SK-N-SH (cell line): ENCODE measurements around the gene CACNA2D4. TPM values are rescaled to one million over a fixed set of nuclear protein-coding genes. Genes with fewer than 3 reads are reported as not detected.
A peak's percentile ranks its signal among the peaks of the same experiment; 100 is the strongest.

Experiments
- CTCF ChIA-PET: fragments of 300-600, 350-600 bp; formaldehyde crosslinking; extraction: SDS; loops from one replicate; lab custom pipeline; 2021; lab: Yijun Ruan, JAX
- POLR2A ChIA-PET: fragments of 350-600 bp; sonication (Branson Sonifier 250); formaldehyde crosslinking; extraction: SDS; loops from one replicate; lab custom pipeline; 2020; ENCODE audit warnings: antibody characterized with exemption, inconsistent platforms; lab: Yijun Ruan, JAX
- DNase-seq: peaks from one replicate; pipeline ENCODE4 v3.0.0; 2012
- H2AFZ ChIP-seq: fragments of 200-600 bp; sonication (generic); 2 replicates; pipeline ENCODE4 v1.8.1; 2016; ENCODE audit warnings: antibody characterized with exemption, mild to moderate bottlenecking, low read depth
- H3F3A ChIP-seq: fragments of 200-600 bp; sonication (generic); replicated peaks from 2 replicates; pipeline ENCODE3; 2016; ENCODE audit warnings: antibody characterized with exemption, mild to moderate bottlenecking; ENCODE audit not compliant: insufficient read depth
- H3K27ac ChIP-seq, 2 experiments: fragments of 200-500 bp in 1 of 2; fragments of 200-600 bp in 1 of 2; sonication (Bioruptor generic) in 1 of 2; sonication (generic), shearing (Covaris generic) in 1 of 2; 2 replicates each; pipeline versions ENCODE4 v1.5.1 to v1.6.1; 2014 to 2016; ENCODE audit warnings: low read depth in 2 of 2, inconsistent platforms in 1 of 2, low read length in 1 of 2, mild to moderate bottlenecking in 1 of 2, mixed read lengths in 1 of 2
- H3K27me3 ChIP-seq: fragments of 200-600 bp; sonication (generic), shearing (Covaris generic); 2 replicates; pipeline ENCODE4 v1.6.1; 2016; ENCODE audit warnings: mixed run types; ENCODE audit not compliant: insufficient read depth
- H3K36me3 ChIP-seq, 2 experiments: fragments of 200-500 bp in 1 of 2; fragments of 200-600 bp in 1 of 2; sonication (Bioruptor generic) in 1 of 2; sonication (generic) in 1 of 2; replicated peaks in 1 of 2; 2 replicates each; pipeline versions ENCODE3 to v1.5.1; 2014 to 2016; ENCODE audit warnings: low read length in 1 of 2, mild to moderate bottlenecking in 1 of 2; ENCODE audit not compliant: insufficient read depth in 2 of 2, control insufficient read depth in 1 of 2
- H3K4me1 ChIP-seq, 2 experiments: fragments of 200-500 bp in 1 of 2; fragments of 200-600 bp in 1 of 2; sonication (Bioruptor generic) in 1 of 2; sonication (generic), shearing (Covaris generic) in 1 of 2; 2 replicates each; pipeline versions ENCODE4 v1.5.1 to v1.6.1; 2014 to 2016; ENCODE audit warnings: low read depth in 1 of 2, low read length in 1 of 2, mixed run types in 1 of 2; ENCODE audit not compliant: insufficient read depth in 2 of 2, control insufficient read depth in 1 of 2
- H3K4me2 ChIP-seq: fragments of 200-600 bp; sonication (generic), shearing (Covaris generic); 2 replicates; pipeline ENCODE4 v1.6.1; 2017; ENCODE audit warnings: mixed run types
- H3K4me3 ChIP-seq, 2 experiments: fragments of 200-500 bp in 1 of 2; fragments of 200-600 bp in 1 of 2; sonication (Bioruptor generic) in 1 of 2; sonication (generic), shearing (Covaris generic) in 1 of 2; 2 replicates each; pipeline versions ENCODE4 v1.5.1 to v1.8.1; 2014 to 2016; ENCODE audit warnings: low read depth in 2 of 2, inconsistent platforms in 1 of 2, low read length in 1 of 2, mild to moderate bottlenecking in 1 of 2, mixed read lengths in 1 of 2, moderate library complexity in 1 of 2
- H3K79me2 ChIP-seq: fragments of 200-600 bp; sonication (generic); 2 replicates; pipeline ENCODE4 v1.8.1; 2017; ENCODE audit warnings: mild to moderate bottlenecking; ENCODE audit not compliant: insufficient read depth
- H3K9ac ChIP-seq: fragments of 200-600 bp; sonication (generic); 2 replicates; pipeline ENCODE4 v1.6.1; 2017; ENCODE audit warnings: mixed run types
- H3K9me2 ChIP-seq: fragments of 200-600 bp; sonication (generic); 2 replicates; pipeline ENCODE4 v1.6.1; 2017; ENCODE audit warnings: mixed run types
- H3K9me3 ChIP-seq: fragments of 200-600 bp; sonication (generic); 2 replicates; pipeline ENCODE4 v1.6.1; 2017; ENCODE audit warnings: mixed run types, mild to moderate bottlenecking, moderate library complexity
- H4K20me1 ChIP-seq: fragments of 200-600 bp; sonication (generic); 2 replicates; pipeline ENCODE4 v1.6.1; 2017; ENCODE audit warnings: mild to moderate bottlenecking, mixed run types; ENCODE audit not compliant: insufficient read depth
- CHD2 ChIP-seq: fragments of 150-350 bp; IDR thresholded peaks from 2 replicates; pipeline ENCODE4 v1.6.1; 2018; ENCODE audit warnings: low read length; ENCODE audit not compliant: partially characterized antibody
- CTCF ChIP-seq: fragments of 200-600 bp; sonication (generic); IDR thresholded peaks from 2 replicates; pipeline ENCODE4 v1.6.1; 2017; ENCODE audit warnings: antibody characterized with exemption, mild to moderate bottlenecking, moderate library complexity
- ELF1 ChIP-seq: IDR thresholded peaks from 2 replicates; pipeline ENCODE4 v1.4.0; 2012
- EZH2phosphoT487 ChIP-seq: fragments of 200-600 bp; sonication (generic); IDR thresholded peaks from 2 replicates; pipeline ENCODE4 v1.6.1; 2017; ENCODE audit warnings: low read depth, mixed run types, mild to moderate bottlenecking, antibody characterized with exemption, moderate library complexity, borderline replicate concordance
- FOSL2 ChIP-seq: IDR thresholded peaks from 2 replicates; pipeline ENCODE4 v1.4.0; 2012; ENCODE audit warnings: low read depth, mild to moderate bottlenecking, moderate library complexity, borderline replicate concordance
- FOXJ3 ChIP-seq: sonication (generic); formaldehyde crosslinking; IDR thresholded peaks from 2 replicates; pipeline ENCODE4 v1.5.1; 2020; ENCODE audit warnings: mild to moderate bottlenecking, missing genetic modification reagents
- GABPA ChIP-seq: IDR thresholded peaks from 2 replicates; pipeline ENCODE4 v1.4.0; 2012; ENCODE audit warnings: low read depth, mild to moderate bottlenecking
- GATA2 ChIP-seq: sonication (generic); formaldehyde crosslinking; IDR thresholded peaks from 2 replicates; pipeline ENCODE4 v1.5.0; 2020; ENCODE audit warnings: mild to moderate bottlenecking, missing genetic modification reagents
- JUND ChIP-seq: IDR thresholded peaks from 2 replicates; pipeline ENCODE4 v1.4.0; 2012
- MEF2A ChIP-seq: IDR thresholded peaks from 2 replicates; pipeline ENCODE4 v1.4.0; 2012; ENCODE audit warnings: low read depth, borderline replicate concordance
- NFIC ChIP-seq: IDR thresholded peaks from 2 replicates; pipeline ENCODE4 v1.4.0; 2012; ENCODE audit warnings: borderline replicate concordance
- NRF1 ChIP-seq: IDR thresholded peaks from 2 replicates; pipeline ENCODE4 v1.6.1; 2012; ENCODE audit warnings: low read depth, mild to moderate bottlenecking, low read length
- POLR2AphosphoS5 ChIP-seq: IDR thresholded peaks from 2 replicates; pipeline ENCODE4 v1.6.1; 2012; ENCODE audit warnings: low read depth, low read length
- RCOR1 ChIP-seq: fragments of 150-350 bp; IDR thresholded peaks from 2 replicates; pipeline ENCODE4 v1.6.1; 2017; ENCODE audit warnings: antibody characterized with exemption, low read length
- RFX5 ChIP-seq: IDR thresholded peaks from 2 replicates; pipeline ENCODE4 v1.6.1; 2012; ENCODE audit warnings: mild to moderate bottlenecking, improper control_type of control experiment, low read length
- RXRA ChIP-seq: IDR thresholded peaks from 2 replicates; pipeline ENCODE4 v1.4.0; 2012; ENCODE audit warnings: low read depth, mild to moderate bottlenecking, borderline replicate concordance
- SMC3 ChIP-seq: IDR thresholded peaks from 2 replicates; pipeline ENCODE4 v1.6.1; 2012; ENCODE audit warnings: low read depth, low read length, improper control_type of control experiment
- TCF12 ChIP-seq: IDR thresholded peaks from 2 replicates; pipeline ENCODE4 v1.4.0; 2012
- TEAD4 ChIP-seq: IDR thresholded peaks from 2 replicates; pipeline ENCODE4 v1.4.0; 2012; ENCODE audit warnings: mild to moderate bottlenecking, borderline replicate concordance; ENCODE audit not compliant: insufficient read depth
- USF2 ChIP-seq: fragments of 150-350 bp; IDR thresholded peaks from 2 replicates; pipeline ENCODE4 v1.6.1; 2017; ENCODE audit warnings: antibody characterized with exemption, low read length, low read depth, borderline replicate concordance
- YY1 ChIP-seq: IDR thresholded peaks from 2 replicates; pipeline ENCODE4 v1.4.0; 2012; ENCODE audit warnings: low read depth, mild to moderate bottlenecking
- WGBS: methylation state at CpG from one replicate; pipeline ENCODE4 v1.1.6; 2017; ENCODE audit warnings: low lambda C conversion rate; 5-methylcytosine and 5-hydroxymethylcytosine counted together
- polyA plus RNA-seq, 3 experiments: library from polyadenylated mRNA; depleted of rRNA; stranded (reverse); fragments of >200 nt; gene quantifications; 2 replicates each; pipeline ENCODE4 v1.2.3, GENCODE V29; 2012
- TF ChIP-seq, protein P1 (sequence below): fragments of 150-350 bp; IDR thresholded peaks from 2 replicates; pipeline ENCODE4 v1.6.1; 2016; ENCODE audit warnings: mild to moderate bottlenecking, low read depth, low read length
- TF ChIP-seq, protein P2 (sequence below): IDR thresholded peaks from 2 replicates; pipeline ENCODE4; 2012
- TF ChIP-seq, protein P3 (sequence below): IDR thresholded peaks from 2 replicates; pipeline ENCODE4 v1.4.0; 2012; ENCODE audit warnings: low read depth, borderline replicate concordance
- TF ChIP-seq, protein P4 (sequence below): IDR thresholded peaks from 2 replicates; pipeline ENCODE4 v1.4.0; 2012; ENCODE audit warnings: low read depth

The CACNA2D4 gene
- polyA plus RNA-seq, 1 of the 3 experiments (the other 2 are of a cell fraction): 0.02 TPM

- TF ChIP-seq MEF2A (no peak), GABPA (no peak), EZH2phosphoT487 (no peak), NFIC (peak; percentile 77), CHD2 (no peak), NRF1 (no peak), RXRA (no peak), RCOR1 (no peak), POLR2AphosphoS5 (no peak), RFX5 (no peak), FOXJ3 (CRISPR knock-in tag) (no peak), YY1 (no peak)
- TF ChIP-seq, protein P1, sequence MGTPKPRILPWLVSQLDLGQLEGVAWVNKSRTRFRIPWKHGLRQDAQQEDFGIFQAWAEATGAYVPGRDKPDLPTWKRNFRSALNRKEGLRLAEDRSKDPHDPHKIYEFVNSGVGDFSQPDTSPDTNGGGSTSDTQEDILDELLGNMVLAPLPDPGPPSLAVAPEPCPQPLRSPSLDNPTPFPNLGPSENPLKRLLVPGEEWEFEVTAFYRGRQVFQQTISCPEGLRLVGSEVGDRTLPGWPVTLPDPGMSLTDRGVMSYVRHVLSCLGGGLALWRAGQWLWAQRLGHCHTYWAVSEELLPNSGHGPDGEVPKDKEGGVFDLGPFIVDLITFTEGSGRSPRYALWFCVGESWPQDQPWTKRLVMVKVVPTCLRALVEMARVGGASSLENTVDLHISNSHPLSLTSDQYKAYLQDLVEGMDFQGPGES: no peak
Observed at GRCh38 chr12:1936406-1937320, 18.2 kb upstream of the CACNA2D4 start (continued).

- 94% methylated on average over 18 of the region's 21 CpGs for whole genome bisulfite sequencing
- POLR2A ChIA-PET: interaction anchor here (1.1 kb wide), 1 partner anchor 99 kb away, joined by 3 read pairs; no protein-coding TSS in a partner anchor
- no peak overlapping the region for H2AFZ ChIP-seq
- no peak overlapping the region for H3K4me3 ChIP-seq
- H3K4me1 ChIP-seq: peaks cover 4 to 64% of the 10 kb centered on the region in 2 experiments; a peak in 2 of 4 replicates
- no peaks in the 10 kb centered on the region for H3K9me2 ChIP-seq
- peaks cover 3% of the 10 kb centered on the region for H3F3A ChIP-seq
- H4K20me1 ChIP-seq: no peaks in the 10 kb centered on the region
- no peaks in the 10 kb centered on the region for H3K79me2 ChIP-seq
- H3K9me3 ChIP-seq: no peaks in the 10 kb centered on the region
- peaks cover 6 to 16% of the 10 kb centered on the region in 2 experiments for H3K36me3 ChIP-seq
- peak; percentile 30 for DNase-seq
- no peaks in the 10 kb centered on the region for H3K27me3 ChIP-seq
- no peak overlapping the region for H3K9ac ChIP-seq
- H3K4me2 ChIP-seq: no peak overlapping the region
- CTCF ChIA-PET: interaction anchor here (0.5 to 4.7 kb wide), 9 partner anchors 18 to 647 kb away, joined by 3 to 33 read pairs (median 4); no protein-coding TSS in a partner anchor
- peak overlapping the region; percentile 17 to 83; a peak in 3 of 4 replicates for H3K27ac ChIP-seq
- no peak for TF ChIP-seq FOSL2
- no peak for TF ChIP-seq MEF2A
- no peak for TF ChIP-seq CHD2
- no peak for TF ChIP-seq ELF1
- TF ChIP-seq, protein P2, sequence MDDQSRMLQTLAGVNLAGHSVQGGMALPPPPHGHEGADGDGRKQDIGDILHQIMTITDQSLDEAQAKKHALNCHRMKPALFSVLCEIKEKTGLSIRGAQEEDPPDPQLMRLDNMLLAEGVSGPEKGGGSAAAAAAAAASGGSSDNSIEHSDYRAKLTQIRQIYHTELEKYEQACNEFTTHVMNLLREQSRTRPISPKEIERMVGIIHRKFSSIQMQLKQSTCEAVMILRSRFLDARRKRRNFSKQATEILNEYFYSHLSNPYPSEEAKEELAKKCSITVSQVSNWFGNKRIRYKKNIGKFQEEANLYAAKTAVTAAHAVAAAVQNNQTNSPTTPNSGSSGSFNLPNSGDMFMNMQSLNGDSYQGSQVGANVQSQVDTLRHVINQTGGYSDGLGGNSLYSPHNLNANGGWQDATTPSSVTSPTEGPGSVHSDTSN: no peak
- no peak for TF ChIP-seq JUND
- TF ChIP-seq, protein P3, sequence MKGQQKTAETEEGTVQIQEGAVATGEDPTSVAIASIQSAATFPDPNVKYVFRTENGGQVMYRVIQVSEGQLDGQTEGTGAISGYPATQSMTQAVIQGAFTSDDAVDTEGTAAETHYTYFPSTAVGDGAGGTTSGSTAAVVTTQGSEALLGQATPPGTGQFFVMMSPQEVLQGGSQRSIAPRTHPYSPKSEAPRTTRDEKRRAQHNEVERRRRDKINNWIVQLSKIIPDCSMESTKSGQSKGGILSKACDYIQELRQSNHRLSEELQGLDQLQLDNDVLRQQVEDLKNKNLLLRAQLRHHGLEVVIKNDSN: no peak
- no peak for TF ChIP-seq GATA2
- no peak for TF ChIP-seq SMC3
- no peak for TF ChIP-seq NRF1
- TF ChIP-seq TEAD4: no peak
- no peak for TF ChIP-seq EZH2phosphoT487
- TF ChIP-seq, protein P4, sequence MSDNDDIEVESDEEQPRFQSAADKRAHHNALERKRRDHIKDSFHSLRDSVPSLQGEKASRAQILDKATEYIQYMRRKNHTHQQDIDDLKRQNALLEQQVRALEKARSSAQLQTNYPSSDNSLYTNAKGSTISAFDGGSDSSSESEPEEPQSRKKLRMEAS: no peak
- no peak for TF ChIP-seq CTCF
- no peak for TF ChIP-seq GABPA
- TF ChIP-seq TCF12: no peak
- TF ChIP-seq USF2: no peak
- TF ChIP-seq FOXJ3 (CRISPR knock-in tag): no peak
Observed at GRCh38 chr12:1935700-1936378, 17.4 kb upstream of the CACNA2D4 start.
